OCI-M2 (cell line): ENCODE measurements around the gene SRA1.
"Not testable (repeated sequence)": the region's sequence is repeated elsewhere in the genome, so short reads cannot be mapped to it uniquely, and the experiment has no call there.

Source experiments
- DNase-seq: peaks from one replicate; lab custom pipeline; 2025; ENCODE audit not compliant: unreplicated experiment; lab: John Stamatoyannopoulos, UW

Gene SRA1

DNA sequence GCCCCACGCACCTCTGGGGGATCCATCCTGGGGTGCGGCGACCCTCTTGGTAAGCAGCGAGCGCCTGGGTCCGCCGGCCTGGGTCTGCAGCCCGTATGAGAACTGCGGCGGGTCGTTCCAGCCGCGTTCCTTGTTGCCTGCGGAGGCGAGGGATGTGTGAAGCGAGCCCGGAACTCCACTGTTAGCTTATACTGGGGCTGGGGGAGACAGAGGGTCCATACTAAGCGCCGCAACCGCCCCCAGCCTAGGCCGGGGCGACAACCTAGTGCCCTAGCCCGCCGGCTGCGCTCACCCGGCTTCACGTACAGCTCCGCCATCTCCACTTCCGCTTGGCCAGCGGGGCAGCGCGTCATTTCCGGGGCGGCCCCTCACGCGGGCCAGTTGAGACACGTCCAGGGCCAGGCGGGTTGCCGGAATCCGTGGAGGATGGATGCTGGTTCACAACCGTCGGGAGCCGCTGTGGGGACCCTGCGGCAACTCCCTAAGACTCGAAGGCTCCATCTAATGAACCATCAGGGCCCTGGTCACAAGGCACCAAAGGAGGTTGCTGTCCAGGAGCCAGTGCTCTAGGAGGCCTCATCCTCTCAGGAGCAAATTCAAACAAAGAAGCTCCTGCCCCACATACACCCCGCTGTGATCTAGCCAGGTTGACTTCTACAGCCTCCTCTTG is at the start of gene SRA1:
TSS of gene SRA1 (minus strand) at position 338 of the 670 bp plus-strand sequence. CDS start at position 317, 21 bp downstream.
- peak; percentile 35 for DNase-seq

DNA sequence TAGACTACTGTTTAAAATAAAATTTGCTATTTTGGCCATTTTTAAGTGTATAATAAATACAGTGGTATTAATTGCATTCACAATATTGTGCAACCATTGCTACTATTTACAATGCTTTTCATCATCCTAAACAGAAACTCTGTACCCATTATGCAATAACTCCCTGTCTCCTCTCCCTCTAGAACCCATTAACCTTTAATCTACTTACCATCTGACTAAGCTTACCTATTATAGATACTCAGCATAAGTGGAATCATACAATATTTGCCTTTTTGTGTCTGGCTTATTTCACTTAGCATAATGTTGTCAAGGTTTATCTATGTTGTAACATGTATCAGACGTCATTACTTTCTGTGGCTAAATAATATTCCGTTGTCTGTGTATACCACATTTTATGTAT is 49.8 kb upstream of the SRA1 start:
- DNase-seq: no peak

DNA sequence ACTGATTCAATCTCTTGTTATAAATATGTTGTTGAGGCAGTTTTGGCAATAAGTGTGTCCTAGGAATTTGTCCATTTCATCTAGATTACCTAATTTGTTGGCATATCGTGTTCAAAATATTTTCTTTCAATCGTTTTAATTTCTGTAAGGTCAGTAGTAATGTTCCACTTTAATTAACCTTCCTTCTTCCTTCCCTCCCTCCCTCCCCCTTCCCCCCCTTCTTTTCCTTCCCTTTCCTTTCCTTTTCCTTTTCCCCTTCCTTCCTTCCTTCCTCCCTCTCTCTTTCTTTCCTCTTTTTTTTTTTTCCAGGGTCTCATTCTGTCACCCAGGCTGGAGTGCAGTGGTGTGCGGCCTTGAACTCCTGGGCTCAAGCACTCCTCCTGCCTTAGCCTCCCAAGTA is 48.6 kb upstream of the SRA1 start:
- no peak for DNase-seq

DNA sequence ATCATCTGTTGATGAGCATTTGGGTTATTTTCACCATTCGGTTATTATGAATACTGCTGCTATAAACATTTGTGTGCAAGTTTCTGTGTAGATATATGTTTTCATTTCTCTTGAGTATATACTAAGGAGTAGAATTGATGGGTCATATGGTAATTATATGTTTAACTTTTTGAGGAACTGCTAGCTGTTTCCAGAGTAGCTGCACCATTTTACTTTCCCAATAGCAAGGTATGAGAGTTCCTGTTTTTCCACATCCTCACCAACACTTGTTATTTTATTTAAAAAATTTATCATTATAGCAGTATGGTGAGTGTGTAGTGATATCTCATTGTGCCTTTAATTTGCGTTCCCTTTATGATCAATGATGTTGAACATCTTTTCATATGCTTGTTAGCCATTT is 46.5 kb upstream of the SRA1 start:
- no peak for DNase-seq

DNA sequence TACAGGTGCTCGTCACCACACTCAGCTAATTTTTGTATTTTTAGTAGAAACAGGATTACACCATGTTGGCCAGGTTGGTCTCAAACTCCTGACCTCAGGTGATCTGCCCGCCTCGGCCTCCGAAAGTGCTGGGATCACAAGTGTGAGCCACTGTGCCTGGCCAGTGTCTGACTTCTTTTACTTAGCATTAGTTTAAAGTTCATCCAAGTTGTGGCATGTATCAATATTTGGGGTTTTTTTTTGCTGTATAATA is 46.1 kb upstream of the SRA1 start:
- not testable (repeated sequence) for DNase-seq

DNA sequence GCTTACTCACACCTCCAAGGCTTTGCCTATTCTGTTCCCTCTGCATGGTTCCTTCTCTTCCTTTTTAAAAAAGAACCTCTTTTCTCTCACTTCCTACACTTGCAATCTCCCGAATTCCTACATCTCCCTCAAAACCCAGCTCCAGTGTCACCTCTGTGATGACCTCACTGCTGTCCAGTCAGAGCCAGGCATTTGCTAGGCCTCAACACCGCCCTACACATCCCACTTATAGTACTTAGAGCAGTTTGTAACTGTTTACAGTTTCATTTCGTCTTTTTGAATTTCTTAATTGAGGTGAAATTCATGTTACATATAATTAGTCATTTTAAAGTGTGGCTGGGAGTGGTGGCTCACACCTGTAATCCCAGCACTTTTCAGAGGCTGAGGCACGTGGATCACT is 44.9 kb upstream of the SRA1 start:
- no peak for DNase-seq

DNA sequence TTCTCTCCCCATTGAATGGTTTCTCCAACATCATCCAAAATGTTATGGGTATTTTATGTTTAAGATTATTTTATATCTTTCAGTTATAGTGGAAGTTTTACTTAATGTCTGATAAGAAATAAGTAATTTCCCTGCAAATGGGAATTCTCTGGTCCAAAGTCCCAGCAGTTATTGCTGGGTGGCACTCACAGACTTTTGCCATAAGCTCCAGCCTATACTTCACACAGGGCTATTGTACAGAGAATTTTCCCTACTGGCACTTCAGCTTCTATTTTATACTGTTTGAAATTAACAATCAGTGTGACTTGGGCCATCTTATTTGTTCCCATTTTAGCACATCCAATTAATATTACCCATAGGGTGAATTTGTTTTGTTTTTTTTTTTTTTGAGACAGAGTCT is 42.8 kb upstream of the SRA1 start:
- DNase-seq: no peak

DNA sequence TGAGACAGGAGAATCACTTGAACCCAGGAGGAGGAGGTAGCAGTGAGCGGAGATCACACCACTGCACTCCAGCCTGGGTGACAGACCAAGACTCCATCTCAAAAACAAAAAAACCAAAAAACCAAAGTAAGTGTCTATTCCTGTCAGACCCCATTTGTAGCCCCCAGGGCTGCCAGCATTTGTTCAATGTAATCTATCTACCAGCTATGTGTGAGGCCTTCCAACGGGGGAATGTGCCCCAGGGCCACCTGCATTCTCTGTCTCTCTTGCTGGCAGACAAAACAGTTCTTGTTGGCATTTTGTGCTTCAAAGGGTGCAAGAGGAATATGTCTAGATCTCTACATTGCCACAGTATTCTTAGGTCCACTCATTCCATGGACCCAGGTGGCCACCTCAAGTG is 41.6 kb upstream of the SRA1 start:
- DNase-seq: no peak

DNA sequence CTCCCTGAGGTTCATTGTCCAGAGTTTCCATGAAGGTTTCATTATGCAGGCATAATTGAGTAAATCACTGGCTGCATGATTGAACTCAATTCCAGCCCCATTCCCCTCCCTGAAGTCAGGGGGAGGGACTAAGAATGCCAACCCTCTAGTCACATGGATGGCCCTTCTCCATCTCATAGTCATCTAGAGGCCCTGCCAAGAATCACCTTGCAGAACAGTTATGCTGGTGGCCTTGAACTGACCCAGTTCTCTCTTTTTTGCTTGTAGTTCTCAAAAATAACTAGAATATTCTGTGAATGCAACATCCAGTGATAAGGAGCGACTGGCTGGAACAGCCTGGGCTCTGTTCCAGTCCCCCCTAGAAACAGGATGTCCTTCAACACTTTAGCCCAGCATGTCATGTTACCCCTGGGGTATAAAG is 39.1 kb upstream of the SRA1 start:
- DNase-seq: no peak

DNA sequence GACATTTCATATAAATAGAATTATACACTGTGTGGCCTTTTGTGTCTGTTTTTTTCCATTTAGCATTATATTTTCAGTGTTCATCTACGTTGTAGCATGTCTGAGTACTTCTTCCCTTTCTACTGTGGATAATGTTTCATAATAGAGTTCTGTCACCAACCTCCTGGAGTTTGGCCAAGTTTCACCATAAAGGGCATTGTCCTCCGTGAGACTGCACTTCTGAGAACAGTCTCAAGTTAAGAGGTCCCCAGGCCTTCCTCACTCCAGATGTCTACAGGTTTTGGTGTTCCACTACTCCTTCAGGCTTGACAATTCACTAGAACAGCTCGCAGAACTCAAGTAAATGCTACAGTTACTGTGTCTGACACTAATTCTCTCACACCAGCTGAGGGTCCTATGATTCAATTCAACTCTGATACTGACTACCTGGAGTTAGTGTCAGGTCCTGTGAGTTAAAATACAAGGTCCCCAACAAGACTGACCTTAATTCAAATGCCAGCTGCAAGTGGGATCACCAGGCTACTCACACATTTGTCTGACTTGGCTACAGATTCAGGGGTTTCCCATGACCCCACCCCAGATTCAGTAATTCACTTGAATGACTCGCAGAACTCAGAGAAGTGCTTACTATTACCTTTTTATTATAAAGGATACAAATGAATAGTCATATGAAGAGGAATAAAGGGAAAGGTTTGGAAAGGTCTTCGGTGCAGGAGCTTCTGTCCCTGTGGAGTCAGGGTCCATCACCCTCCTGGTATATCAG is 38.4 kb upstream of the SRA1 start:
- no peak for DNase-seq

DNA sequence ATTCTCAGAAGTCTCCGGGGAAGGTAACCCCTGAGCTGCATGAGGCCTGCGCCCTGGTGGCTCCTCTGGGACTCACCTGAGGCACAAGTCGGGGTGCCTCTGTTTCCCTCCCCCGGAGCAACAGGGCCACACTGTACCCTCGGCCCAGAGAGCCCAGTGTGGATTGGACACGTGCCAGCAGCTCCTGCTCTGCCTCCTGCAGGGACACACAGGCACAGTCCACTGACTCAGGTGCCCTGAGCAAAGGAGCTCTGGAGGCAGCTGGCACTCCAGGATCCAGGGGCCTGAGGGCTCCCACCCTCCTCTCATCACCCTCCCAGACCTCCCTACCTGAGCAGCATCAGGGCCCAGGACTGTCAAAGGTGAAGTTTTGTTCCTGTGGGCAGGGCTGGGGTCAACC is 36.9 kb upstream of the SRA1 start:
- no peak for DNase-seq

DNA sequence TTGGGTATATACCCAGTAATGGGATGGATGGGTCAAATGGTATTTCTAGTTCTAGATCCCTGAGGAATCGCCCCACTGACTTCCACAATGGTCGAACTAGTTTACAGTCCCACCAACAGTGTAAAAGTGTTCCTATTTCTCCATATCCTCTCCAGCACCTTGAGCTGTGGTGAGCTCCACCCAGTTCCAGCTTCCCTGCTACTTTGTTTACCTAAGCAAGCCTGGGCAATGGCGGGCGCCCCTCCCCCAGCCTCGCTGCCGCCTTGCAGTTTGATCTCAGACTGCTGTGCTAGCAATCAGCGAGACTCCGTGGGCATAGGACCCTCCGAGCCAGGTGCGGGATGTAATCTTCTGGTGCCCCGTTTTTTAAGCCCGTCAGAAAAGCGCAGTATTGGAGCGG is 35.8 kb upstream of the SRA1 start:
- DNase-seq: not testable (repeated sequence)

DNA sequence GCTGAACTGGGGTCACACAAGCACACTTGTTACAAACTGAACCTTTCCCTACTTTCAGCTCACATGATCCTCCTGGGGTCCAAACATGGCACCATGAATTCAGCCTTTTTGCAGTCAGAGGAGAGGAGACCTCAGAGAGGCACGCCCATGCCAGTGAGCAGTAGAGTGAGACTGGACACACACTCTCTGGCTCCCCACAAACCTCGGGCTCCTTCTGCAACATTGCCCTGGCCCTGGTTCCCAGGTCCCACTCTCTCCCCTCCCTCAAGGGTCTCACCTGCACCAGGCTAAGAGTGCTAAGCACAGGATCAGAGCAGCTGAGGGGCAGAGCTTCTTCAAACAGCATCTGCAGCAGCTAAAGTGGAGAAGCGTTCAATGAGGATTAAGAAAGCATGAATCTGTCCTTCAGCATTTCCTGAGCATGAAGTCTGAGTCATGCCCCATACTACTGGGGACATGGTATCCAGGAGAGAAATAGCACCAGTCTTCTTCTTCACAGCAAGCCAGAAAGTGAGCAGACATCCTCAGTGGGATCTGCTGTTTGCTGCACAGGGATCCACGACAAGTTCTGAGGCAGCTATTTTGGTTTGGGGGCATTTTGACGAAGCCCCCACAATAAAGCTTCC is 34.6 kb upstream of the SRA1 start:
- DNase-seq: no peak

DNA sequence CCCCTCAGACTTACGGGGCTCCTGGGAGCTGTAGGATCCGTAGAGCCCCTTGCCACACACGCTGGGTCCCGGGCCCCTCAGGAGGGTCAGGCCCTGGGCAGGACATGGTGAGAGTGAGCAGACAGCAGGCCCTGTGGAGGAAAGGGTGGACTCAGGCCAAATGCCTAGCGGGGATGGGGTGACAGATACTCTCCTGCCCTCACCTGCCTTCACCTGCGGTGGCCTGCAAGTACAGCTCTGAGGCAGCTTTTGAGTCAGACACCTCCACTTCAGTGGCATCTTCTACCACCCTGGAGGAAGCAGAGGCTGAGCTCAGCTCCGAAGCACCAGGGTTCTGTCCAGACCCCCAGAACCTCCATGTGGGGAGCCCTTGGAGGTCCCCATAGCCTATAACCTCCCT is 33.6 kb upstream of the SRA1 start:
- DNase-seq: no peak

DNA sequence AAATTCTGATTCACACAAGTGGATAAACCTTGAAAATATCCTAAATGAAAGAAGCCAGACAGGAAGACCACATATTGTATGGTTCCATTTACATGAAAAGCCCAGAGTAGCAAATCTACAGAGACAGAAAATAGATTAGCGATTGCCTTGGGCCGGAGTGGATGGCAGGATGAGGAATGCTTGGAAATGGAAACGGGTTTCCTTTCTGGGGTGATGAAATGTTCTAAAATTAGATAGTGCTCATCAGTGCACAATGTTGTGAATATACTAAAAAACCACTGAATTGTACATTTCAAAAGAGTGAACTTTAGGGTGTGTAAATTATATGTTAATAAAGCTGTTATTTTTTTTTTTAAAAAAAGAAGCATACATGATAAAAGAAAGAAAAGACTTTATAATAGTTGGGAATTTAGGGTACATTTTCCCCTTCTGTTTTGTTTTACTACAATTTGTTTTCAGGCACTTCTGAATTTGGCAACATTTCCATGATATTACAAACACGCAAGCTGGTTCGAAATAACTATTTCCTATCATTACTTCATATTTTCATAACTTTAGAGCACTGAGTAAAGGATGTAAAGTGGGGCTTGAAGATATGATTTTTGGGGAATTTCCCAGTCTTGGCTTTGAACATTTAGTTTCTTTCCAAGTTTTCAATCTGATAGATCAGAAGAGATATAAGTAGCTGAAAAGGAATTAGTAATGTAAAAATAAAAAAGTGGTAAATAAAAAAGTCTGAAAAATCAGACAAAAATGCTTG is 31.2 kb upstream of the SRA1 start:
- DNase-seq: no peak

DNA sequence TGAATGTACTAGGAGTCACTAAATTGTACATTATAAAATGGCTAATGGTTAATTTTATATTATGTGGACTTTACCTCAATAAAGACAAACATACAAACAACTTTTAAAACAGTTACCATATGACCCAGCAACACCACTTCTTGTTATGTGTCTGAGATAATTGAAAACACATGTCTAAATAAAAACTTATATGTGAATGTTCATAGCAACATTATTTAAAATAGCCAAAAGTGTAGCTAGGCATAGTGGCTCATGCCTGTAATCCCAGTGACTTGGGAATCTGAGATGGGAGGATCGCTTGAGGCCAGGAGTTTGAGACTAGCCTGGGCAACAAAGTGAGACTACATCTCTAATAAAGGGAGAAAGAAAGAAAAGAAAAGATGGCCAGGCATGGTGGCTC is 30.2 kb upstream of the SRA1 start:
- DNase-seq: no peak

DNA sequence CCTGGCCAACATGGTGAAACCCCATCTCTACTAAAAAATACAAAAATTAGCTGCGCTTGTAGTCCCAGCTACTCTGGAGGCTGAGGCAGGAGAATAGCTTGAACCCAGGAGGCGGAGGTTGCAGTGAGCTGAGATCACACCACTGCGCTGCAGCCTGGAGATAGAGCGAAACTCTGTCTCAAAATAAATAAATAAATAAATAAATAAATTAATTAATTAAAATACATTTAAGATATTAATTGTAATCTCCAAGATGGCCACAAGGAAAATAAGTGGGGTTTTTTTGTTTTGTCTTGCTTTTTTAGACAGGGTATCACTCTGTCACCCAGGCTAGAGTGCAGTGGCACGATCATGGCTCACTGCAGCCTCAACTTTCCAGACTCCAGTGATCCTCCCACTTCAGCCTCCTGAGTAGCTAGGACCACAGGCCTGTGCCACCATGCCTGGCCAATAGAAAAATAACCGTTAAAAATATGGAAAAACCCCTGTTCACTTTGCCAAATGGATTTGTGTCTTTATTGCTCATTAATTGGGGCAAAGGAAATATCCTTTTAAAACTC is 22.0 kb upstream of the SRA1 start:
- not testable (repeated sequence) for DNase-seq

DNA sequence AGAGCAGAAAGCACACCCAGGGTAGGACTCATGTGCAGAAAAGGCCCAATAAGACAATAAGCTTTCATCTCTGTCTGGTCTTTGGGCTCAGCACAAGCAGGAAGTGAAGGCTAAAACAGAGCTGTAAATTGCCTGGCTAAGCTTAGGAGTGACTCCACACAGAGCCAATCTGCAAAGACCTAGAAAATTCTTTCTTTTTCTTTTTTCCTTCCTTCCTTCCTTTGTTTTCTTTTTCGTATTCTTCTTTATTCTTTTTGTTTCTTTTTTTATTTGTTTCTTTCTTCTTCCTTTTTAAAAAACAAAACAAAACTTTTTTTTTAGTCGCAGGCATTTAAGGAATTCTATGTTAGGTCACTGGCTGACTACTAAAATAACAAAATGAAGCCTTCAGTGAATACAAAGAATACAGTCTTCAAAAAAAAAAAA is 19.5 kb upstream of the SRA1 start:
- no peak for DNase-seq

DNA sequence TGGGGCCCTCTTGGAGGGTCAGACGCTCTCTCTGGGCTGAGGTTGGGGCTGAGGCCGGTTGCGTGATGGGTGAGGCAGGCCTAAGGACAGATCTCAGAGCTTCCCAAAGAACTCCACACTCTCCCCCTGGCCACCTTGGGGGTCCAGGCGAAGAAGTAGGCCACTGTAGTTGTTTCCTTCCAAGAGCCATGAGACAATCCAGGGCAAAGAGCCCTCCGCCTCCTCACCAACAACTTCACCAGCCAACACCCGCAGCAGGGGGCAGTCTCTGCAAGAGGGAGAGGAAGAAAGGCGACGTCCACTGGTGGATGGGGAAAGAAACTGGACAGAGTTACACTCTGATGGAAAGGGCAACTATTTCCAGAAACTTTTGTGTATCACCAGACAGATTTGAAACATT is 18.0 kb upstream of the SRA1 start:
- no peak for DNase-seq

DNA sequence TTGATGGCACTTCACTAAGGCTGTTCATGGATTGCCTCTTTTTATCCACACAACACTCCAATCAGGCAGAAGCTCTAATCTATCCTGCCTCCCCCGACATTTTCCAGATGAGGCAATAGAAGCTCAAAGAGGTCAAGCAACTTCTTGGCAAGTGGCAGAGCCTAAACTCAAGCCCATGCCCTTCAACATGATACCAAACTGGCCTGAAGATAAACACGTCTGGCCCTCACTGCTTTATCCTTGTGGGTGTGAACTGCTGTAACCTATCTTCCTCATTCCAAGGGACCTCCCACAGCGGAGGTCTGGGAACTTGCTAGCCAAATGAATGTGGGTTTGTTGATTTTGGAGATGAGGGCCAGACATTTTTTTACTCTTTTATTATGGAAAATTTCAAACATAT is 16.9 kb upstream of the SRA1 start:
- DNase-seq: no peak

DNA sequence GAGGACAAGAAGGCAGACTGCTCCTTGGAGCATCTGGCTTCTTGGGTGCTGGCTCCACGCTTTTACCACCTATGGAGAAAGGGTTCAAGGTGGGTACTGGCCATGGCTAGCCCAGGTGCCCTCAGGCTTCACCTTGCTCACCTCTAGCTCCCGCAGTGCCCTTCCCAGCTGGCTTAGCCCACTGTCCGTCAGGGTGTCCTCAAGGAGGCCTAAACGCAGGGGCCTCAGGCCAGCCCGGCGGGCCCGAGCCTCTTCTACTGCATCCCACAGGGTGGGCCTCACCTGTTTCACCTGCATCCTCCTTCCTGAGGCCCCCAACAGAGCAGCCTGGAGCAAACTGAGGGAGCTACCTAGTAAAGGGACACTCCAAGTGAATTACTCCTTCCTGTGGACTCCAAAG is 16.4 kb upstream of the SRA1 start:
- no peak for DNase-seq

DNA sequence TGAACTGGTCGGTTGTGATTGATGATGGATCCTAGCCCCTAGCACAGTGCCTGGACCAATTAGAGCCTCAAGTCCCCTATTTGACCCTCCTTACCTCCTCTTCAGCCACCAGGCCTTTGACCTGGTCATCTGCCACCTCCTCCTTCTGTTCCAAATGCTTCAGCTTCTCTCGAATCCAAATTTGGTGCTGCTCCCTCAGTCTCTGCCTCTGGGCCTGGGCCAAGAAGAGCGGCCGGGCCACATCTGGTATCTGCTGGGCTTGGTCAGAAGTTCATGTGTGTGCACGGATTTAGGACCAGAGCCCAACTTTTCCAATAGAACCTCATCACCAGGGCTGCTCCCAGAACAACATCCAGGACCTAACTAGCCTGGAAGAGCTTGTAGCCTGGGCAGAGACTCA is 13.8 kb upstream of the SRA1 start:
- no peak for DNase-seq
